BE2C (cell line): ENCODE data around the gene PIAS2.

Experiments used
- DNase-seq: peaks from one replicate; pipeline ENCODE4 v3.0.0-alpha.2; 2020
- H3K27me3 ChIP-seq: fragments of 250-450 bp; sonication (Bioruptor Pico); 2 replicates; pipeline ENCODE4 v1.5.1; 2020; ENCODE audit warnings: mild to moderate bottlenecking
- H3K36me3 ChIP-seq: fragments of 250-450 bp; sonication (Bioruptor Pico); 2 replicates; pipeline ENCODE4 v1.5.1; 2020; ENCODE audit warnings: mild to moderate bottlenecking
- H3K4me1 ChIP-seq: fragments of 250-450 bp; sonication (Bioruptor Pico); 2 replicates; pipeline ENCODE4 v1.5.1; 2020
- H3K4me3 ChIP-seq: 2 replicates; pipeline ENCODE4 v1.5.1; 2011; ENCODE audit warnings: low read depth, low read length
- H3K9me3 ChIP-seq: fragments of 250-450 bp; sonication (Bioruptor Pico); 2 replicates; pipeline ENCODE4 v1.5.1; 2020
- CTCF ChIP-seq: IDR thresholded peaks from 2 replicates; pipeline ENCODE4 v1.5.1; 2012; ENCODE audit warnings: mild to moderate bottlenecking, low read depth, low read length

PIAS2 gene

GRCh38 chr18:46754661-46755292, 162.5 kb downstream of the PIAS2 start:
- H3K4me3 ChIP-seq = no peak overlapping the region
- no peaks in the 10 kb centered on the region for H3K4me1 ChIP-seq
- TF ChIP-seq CTCF = no peak
- H3K27me3 ChIP-seq = peaks cover 23% of the 10 kb centered on the region
- no peaks in the 10 kb centered on the region for H3K36me3 ChIP-seq
- H3K9me3 ChIP-seq = no peaks in the 10 kb centered on the region
- no peak for DNase-seq

- H3K4me3 ChIP-seq = no peak overlapping the region
- no peaks in the 10 kb centered on the region for H3K9me3 ChIP-seq
- no peak for DNase-seq
- no peaks in the 10 kb centered on the region for H3K36me3 ChIP-seq
- TF ChIP-seq CTCF = no peak
- H3K27me3 ChIP-seq = peaks cover 23% of the 10 kb centered on the region
- H3K4me1 ChIP-seq = no peaks in the 10 kb centered on the region
These were observed 163.1 kb downstream of the PIAS2 start for GRCh38 chr18:46754188-46754587.
